Measurements from ENCODE around the gene B4GALNT3. TPM values are rescaled to one million over a fixed set of nuclear protein-coding genes. Genes with fewer than 3 reads are reported as not detected.

Gene B4GALNT3
- total RNA-seq, 4 donors from 2014 or later = 30.7 to 66.2 (median 35.0) TPM

GRCh38 chr12:559208-559905 is 99.6 kb downstream of the B4GALNT3 start:
- Histone ChIP-seq H3K4me3 (no peak overlapping the region), H3K36me3 (peaks cover 4% of the 10 kb centered on the region), H3K4me1 (peaks cover 51% of the 10 kb centered on the region), H3K27me3 (no peaks in the 10 kb centered on the region), H3K9me3 (no peaks in the 10 kb centered on the region), H3K27ac (peak overlapping the region; percentile 85)
- no peak for DNase-seq (ENCODE audit: low spot score in 2 of 2)
- TF ChIP-seq POLR2A (IDR thresholded peaks at IDR 0.05) (no peak), CTCF (IDR thresholded peaks at IDR 0.05) (no peak), POLR2AphosphoS5 (IDR thresholded peaks at IDR 0.05) (peak in 1 of 3 donors; percentile 73)
- 61% methylated on average over 21 of the region's 21 CpGs for WGBS

GRCh38 chr12:559906-560455 is 100.2 kb downstream of the B4GALNT3 start:
- WGBS = 79% methylated on average over 14 of the region's 14 CpGs
- Histone ChIP-seq H3K27me3 (no peaks in the 10 kb centered on the region), H3K36me3 (peaks cover 4% of the 10 kb centered on the region)

GRCh38 chr12:560691-561390 is 101.1 kb downstream of the B4GALNT3 start:
- Histone ChIP-seq H3K36me3 (peaks cover 4% of the 10 kb centered on the region), H3K9me3 (no peaks in the 10 kb centered on the region), H3K4me3 (peak overlapping the region; percentile 22), H3K27me3 (no peaks in the 10 kb centered on the region), H3K4me1 (peaks cover 51% of the 10 kb centered on the region), H3K27ac (peak overlapping the region; percentile 85)
- DNase-seq (ENCODE audit: low spot score in 2 of 2) = no peak
- 64% methylated on average over 17 of the region's 19 CpGs for WGBS
- TF ChIP-seq POLR2AphosphoS5 (IDR thresholded peaks at IDR 0.05) (no peak), POLR2A (IDR thresholded peaks at IDR 0.05) (no peak), EP300 (IDR thresholded peaks at IDR 0.05) (no peak), CTCF (IDR thresholded peaks at IDR 0.05) (no peak)

More at GRCh38 chr12:559906-560455, 100.2 kb downstream of the B4GALNT3 start:
- TF ChIP-seq EP300 (IDR thresholded peaks at IDR 0.05) (no peak), POLR2A (IDR thresholded peaks at IDR 0.05) (no peak)
- DNase-seq (ENCODE audit: low spot score in 2 of 2) = no peak
- Histone ChIP-seq H3K4me3 (no peak overlapping the region), H3K4me1 (peaks cover 51% of the 10 kb centered on the region), H3K27ac (peak overlapping the region; percentile 85), H3K9me3 (no peaks in the 10 kb centered on the region)

- Histone ChIP-seq H3K9me3 (no peaks in the 10 kb centered on the region), H3K27me3 (no peaks in the 10 kb centered on the region), H3K36me3 (peaks cover 4% of the 10 kb centered on the region), H3K4me1 (peaks cover 51% of the 10 kb centered on the region), H3K27ac (no peak overlapping the region), H3K4me3 (peak overlapping the region; percentile 22)
- no peak for DNase-seq (ENCODE audit: low spot score in 2 of 2)
- TF ChIP-seq POLR2AphosphoS5 (IDR thresholded peaks at IDR 0.05) (no peak), EP300 (IDR thresholded peaks at IDR 0.05) (no peak), CTCF (IDR thresholded peaks at IDR 0.05) (no peak), POLR2A (IDR thresholded peaks at IDR 0.05) (no peak)
- WGBS = 80% methylated on average over 13 of the region's 14 CpGs
Observed at GRCh38 chr12:561391-561705, 101.6 kb downstream of the B4GALNT3 start.

GRCh38 chr12:561908-562593 is 102.3 kb downstream of the B4GALNT3 start:
- TF ChIP-seq CTCF (IDR thresholded peaks at IDR 0.05) (no peak), POLR2A (IDR thresholded peaks at IDR 0.05) (peak in 1 of 2 donors; percentile 25)
- Histone ChIP-seq H3K4me1 (peaks cover 51% of the 10 kb centered on the region), H3K4me3 (peak overlapping the region; percentile 22), H3K27ac (peak overlapping the region; percentile 37), H3K9me3 (no peaks in the 10 kb centered on the region), H3K27me3 (no peaks in the 10 kb centered on the region), H3K36me3 (peaks cover 4% of the 10 kb centered on the region)
- no peak for DNase-seq (ENCODE audit: low spot score in 2 of 2)
- 51% methylated on average over 17 of the region's 19 CpGs for WGBS
